NCI-H526 (cell line): ENCODE measurements around the gene GRHPR.
A peak's percentile ranks its signal among the peaks of the same experiment; 100 is the strongest.
"Not testable (repeated sequence)": the region's sequence is repeated elsewhere in the genome, so short reads cannot be mapped to it uniquely, and the experiment has no call there.

Source experiments
- DNase-seq, 2 experiments: peaks; one replicate each; lab custom pipeline; 2025; lab: John Stamatoyannopoulos, UW

The GRHPR gene

GRCh38 chr9:37422289-37423104 is at the start of gene GRHPR:
Gene GRHPR (plus strand): TSS chr9:37422696. CDS start chr9:37422751, 55 bp downstream.
- peak; percentile 74 to 94 for DNase-seq

DNA sequence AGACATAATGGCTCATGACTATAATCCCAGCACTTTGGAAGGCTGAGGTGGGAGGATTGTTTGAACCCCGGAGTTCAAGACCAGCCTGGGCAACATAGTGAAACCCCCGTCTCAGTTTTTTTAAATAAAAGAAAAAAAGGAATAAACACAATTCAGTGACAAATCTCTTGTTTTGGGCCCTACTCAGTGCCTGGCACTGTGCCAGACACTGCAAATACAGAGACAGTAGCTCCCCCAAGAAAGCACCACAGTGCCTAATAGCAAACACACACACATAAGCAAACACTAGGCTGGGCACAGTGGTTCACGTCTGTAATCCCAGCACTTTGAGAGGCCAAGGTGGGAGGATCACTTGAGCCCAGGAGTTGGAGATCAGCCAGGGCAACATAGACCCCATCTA is 49.7 kb upstream of the GRHPR start:
- no peak for DNase-seq

GRCh38 chr9:37373621-37374020 is 48.9 kb upstream of the GRHPR start:
- no peak for DNase-seq

GRCh38 chr9:37374892-37375291 is 47.6 kb upstream of the GRHPR start:
- DNase-seq = no peak

GRCh38 chr9:37377688-37378612 is 44.5 kb upstream of the GRHPR start:
- no peak for DNase-seq

- no peak for DNase-seq
These were observed 43.9 kb upstream of the GRHPR start for GRCh38 chr9:37378613-37379004.

DNA sequence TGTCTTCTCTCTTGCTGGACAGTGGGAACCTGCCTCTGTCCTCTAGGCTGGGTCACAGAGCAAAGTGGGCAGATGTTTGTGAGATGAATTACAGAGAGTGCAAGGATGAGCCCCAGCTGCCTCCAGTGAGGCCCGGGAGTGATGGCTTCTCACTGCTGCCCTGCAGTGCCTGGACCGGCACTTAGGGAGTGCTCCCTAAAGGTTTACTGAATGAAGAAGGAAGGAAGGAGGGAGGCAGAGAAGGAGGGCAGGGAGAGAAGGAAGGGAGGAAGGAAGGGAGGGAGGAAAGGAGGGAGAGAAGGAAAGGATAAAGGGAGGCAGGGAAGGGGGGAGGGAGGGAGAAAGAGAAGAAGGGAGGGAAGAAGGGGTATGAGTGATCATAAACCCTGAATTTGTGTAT is 42.7 kb upstream of the GRHPR start:
- DNase-seq = no peak

DNA sequence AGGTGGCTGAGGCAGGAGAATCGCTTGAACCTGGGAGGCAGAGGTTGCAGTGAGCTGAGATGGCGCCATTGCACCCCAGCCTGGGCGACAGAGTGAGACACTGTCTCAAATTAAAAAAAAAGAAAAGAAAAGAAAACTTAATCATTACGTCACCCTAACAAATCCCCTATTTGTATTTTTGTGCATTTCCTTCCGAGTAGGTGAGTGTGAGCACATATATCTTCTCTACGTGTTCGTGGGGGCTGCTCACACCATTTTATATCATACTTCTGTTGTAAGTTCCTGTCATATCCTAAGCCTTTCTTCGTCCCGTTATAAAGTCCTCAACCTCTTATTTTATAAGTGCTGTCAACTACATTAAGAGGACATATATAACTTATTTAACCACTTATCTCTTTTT is 41.9 kb upstream of the GRHPR start:
- DNase-seq = no peak

DNA sequence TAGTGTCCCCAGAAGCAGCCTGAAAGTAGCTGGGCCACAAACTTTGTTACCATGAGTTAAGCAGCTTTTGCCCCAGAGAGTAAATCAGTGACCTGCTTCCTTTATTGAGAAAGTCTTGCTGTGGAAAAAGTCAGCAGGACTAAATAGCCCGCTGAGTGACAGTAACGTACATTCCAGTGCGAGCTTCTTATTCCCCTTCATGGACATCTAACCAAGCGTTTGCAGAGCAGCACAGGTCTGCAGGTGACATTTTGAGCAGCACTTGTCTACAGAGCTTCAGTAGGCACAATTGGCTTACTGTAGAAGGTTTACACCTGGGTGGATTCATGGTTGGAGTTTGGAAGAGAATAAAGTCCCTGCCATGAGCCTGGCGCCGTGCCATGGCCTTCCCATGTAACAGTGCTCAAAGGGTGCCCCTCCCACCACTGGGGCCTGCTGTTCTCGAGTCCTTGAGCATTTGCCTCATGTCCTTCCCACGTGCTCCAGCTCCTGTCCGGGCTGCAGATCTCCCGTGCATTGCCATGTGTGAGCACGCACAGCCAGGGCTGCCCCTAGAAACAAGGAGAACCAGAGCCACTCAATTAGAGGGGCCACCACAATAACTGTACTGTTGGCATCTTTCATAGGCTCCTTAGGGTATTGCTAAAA is 41.3 kb upstream of the GRHPR start:
- DNase-seq = no peak

- no peak for DNase-seq
These were observed 40.1 kb upstream of the GRHPR start for GRCh38 chr9:37382161-37382981.

GRCh38 chr9:37382982-37383357 is 39.5 kb upstream of the GRHPR start:
- DNase-seq = no peak

DNA sequence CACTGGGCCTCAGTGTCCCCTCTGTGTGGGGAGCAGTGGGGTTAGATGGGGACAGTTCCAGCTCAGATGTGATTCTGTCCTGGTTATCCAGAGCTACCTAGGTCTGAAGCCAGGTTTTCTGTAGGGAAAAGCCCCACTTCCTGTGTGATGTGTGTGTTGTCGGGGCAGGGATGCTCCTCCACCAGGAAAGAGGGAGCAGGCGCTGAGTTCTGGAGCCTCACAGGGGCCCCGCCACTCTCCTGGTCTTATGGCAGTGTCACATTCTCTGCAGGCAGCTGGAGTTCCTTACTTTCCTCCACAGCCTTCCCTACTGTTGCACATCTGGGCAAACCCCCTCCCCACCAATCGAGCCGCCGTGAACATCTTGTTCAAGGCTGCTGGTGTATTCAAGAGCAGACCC is 39.1 kb upstream of the GRHPR start:
- DNase-seq = no peak

- peak; percentile 69 to 73 for DNase-seq
These were observed 38.4 kb upstream of the GRHPR start for GRCh38 chr9:37383876-37384746.

GRCh38 chr9:37385286-37385685 is 37.2 kb upstream of the GRHPR start:
- no peak for DNase-seq

GRCh38 chr9:37386988-37387387 is 35.5 kb upstream of the GRHPR start:
- DNase-seq = no peak

GRCh38 chr9:37390759-37391158 is 31.7 kb upstream of the GRHPR start:
- DNase-seq = peak; percentile 16 to 55

DNA sequence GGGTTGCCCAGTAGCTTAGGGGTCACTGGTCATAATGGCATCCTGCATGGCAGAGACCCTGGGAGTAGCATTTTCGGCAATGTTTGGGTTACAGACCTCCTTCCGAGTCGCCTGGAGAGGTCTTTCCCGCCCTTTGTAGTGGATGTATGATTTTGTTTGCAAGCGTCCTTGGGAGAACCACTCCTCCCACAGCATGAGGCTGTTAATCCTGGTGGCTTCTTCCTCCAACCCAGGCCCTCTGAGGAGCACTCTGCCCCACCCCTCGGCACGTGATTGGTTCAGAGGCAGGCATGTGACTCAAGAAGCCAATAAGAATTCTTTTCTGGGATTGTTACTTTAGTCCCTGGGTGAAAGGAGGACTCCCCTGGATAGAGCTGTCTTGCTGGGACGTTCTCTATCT is 30.2 kb upstream of the GRHPR start:
- DNase-seq = no peak

- DNase-seq = no peak
These were observed 27.3 kb upstream of the GRHPR start for GRCh38 chr9:37395229-37395628.

- no peak for DNase-seq
These were observed 26.8 kb upstream of the GRHPR start for GRCh38 chr9:37395663-37396062.

DNA sequence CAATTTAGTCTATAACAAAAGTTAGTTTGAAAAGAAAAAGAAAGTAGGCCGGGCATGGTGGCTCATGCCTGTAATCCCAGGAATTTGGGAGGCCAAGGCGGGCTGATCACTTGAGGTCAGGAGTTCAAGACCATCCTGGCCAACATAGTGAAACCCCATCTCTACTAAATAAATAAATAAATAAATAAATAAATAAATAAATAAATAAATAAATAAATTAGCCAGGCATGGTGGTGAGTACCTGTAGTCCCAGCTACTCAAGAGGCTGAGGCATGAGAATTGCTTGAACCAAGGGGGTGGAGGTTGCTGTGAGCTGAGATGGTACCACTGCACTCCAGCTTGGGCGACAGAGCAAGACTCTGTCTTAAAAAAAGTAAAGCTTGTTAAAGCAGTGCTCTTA is 24.5 kb upstream of the GRHPR start:
- DNase-seq = not testable (repeated sequence)
